ENCODE measurements around the gene ADCY1. TPM values are rescaled to one million over a fixed set of nuclear protein-coding genes. Genes with fewer than 3 reads are reported as not detected.

ADCY1 gene
- total and polyA plus RNA-seq, 4 donors, result 21.8 to 79.2 (median 72.3) TPM

- Histone ChIP-seq H3K27ac (ENCODE audit: low read depth, low read length) (no peak overlapping the region), H3K27me3 (ENCODE audit: control insufficient read depth, insufficient read depth, low read length) (no peaks in the 10 kb centered on the region), H3K9me3 (ENCODE audit: control insufficient read depth, insufficient read depth, low read length) (peaks cover 5% of the 10 kb centered on the region), H3K4me1 (ENCODE audit: control insufficient read depth, insufficient read depth, low read length) (no peaks in the 10 kb centered on the region), H3K4me3 (ENCODE audit: low read depth, low read length) (no peak overlapping the region), H3K36me3 (ENCODE audit: control insufficient read depth, insufficient read depth, low read length) (peaks cover 15% of the 10 kb centered on the region)
- 79% methylated on average over 9 of the region's 10 CpGs for WGBS (ENCODE audit: insufficient coverage)
- DNase-seq (ENCODE audit: low read depth in 4 of 6, low spot score in 6 of 6), result peak in 1 of 6 donors; percentile 40
Observed at GRCh38 chr7:45610019-45610418, 35.9 kb downstream of the ADCY1 start.

GRCh38 chr7:45610660-45611299 lies 36.6 kb downstream of the ADCY1 start:
- WGBS (ENCODE audit: insufficient coverage), result 74% methylated on average over 2 of the region's 3 CpGs

GRCh38 chr7:45617166-45617565 lies 43.0 kb downstream of the ADCY1 start:
- DNase-seq (ENCODE audit: low read depth in 4 of 6, low spot score in 6 of 6), result no peak
- 89% methylated on average over 3 of the region's 3 CpGs for WGBS (ENCODE audit: insufficient coverage)
- Histone ChIP-seq H3K27me3 (ENCODE audit: control insufficient read depth, insufficient read depth, low read length) (no peaks in the 10 kb centered on the region), H3K4me1 (ENCODE audit: control insufficient read depth, insufficient read depth, low read length) (no peaks in the 10 kb centered on the region), H3K27ac (ENCODE audit: low read depth, low read length) (no peak overlapping the region), H3K4me3 (ENCODE audit: low read depth, low read length) (no peak overlapping the region), H3K9me3 (ENCODE audit: control insufficient read depth, insufficient read depth, low read length) (peaks cover 4% of the 10 kb centered on the region), H3K36me3 (ENCODE audit: control insufficient read depth, insufficient read depth, low read length) (no peaks in the 10 kb centered on the region)

More at GRCh38 chr7:45610660-45611299, 36.6 kb downstream of the ADCY1 start:
- peaks cover 15% of the 10 kb centered on the region for H3K36me3 ChIP-seq (ENCODE audit: control insufficient read depth, insufficient read depth, low read length)
- H3K4me1 ChIP-seq (ENCODE audit: control insufficient read depth, insufficient read depth, low read length), result no peaks in the 10 kb centered on the region
- DNase-seq (ENCODE audit: low read depth in 4 of 6, low spot score in 6 of 6), result no peak
- H3K27ac ChIP-seq (ENCODE audit: low read depth, low read length), result no peak overlapping the region
- H3K9me3 ChIP-seq (ENCODE audit: control insufficient read depth, insufficient read depth, low read length), result peaks cover 5% of the 10 kb centered on the region
- H3K4me3 ChIP-seq (ENCODE audit: low read depth, low read length), result no peak overlapping the region
- H3K27me3 ChIP-seq (ENCODE audit: control insufficient read depth, insufficient read depth, low read length), result no peaks in the 10 kb centered on the region

GRCh38 chr7:45622058-45622457 lies 47.9 kb downstream of the ADCY1 start:
- H3K4me3 ChIP-seq (ENCODE audit: low read depth, low read length), result no peak overlapping the region
- DNase-seq (ENCODE audit: low read depth in 4 of 6, low spot score in 6 of 6), result no peak
- H3K27me3 ChIP-seq (ENCODE audit: control insufficient read depth, insufficient read depth, low read length), result no peaks in the 10 kb centered on the region
- no peak overlapping the region for H3K27ac ChIP-seq (ENCODE audit: low read depth, low read length)
- H3K36me3 ChIP-seq (ENCODE audit: control insufficient read depth, insufficient read depth, low read length), result peaks cover 2% of the 10 kb centered on the region
- peaks cover 3% of the 10 kb centered on the region for H3K4me1 ChIP-seq (ENCODE audit: control insufficient read depth, insufficient read depth, low read length)
- peaks cover 2% of the 10 kb centered on the region for H3K9me3 ChIP-seq (ENCODE audit: control insufficient read depth, insufficient read depth, low read length)
- 100% methylated on average over 3 of the region's 9 CpGs for WGBS (ENCODE audit: insufficient coverage)

- no peak overlapping the region for H3K4me3 ChIP-seq (ENCODE audit: low read depth, low read length)
- peaks cover 2% of the 10 kb centered on the region for H3K9me3 ChIP-seq (ENCODE audit: control insufficient read depth, insufficient read depth, low read length)
- WGBS (ENCODE audit: insufficient coverage), result 97% methylated on average over 7 of the region's 7 CpGs
- H3K27ac ChIP-seq (ENCODE audit: low read depth, low read length), result no peak overlapping the region
- H3K4me1 ChIP-seq (ENCODE audit: control insufficient read depth, insufficient read depth, low read length), result peaks cover 3% of the 10 kb centered on the region
- DNase-seq (ENCODE audit: low read depth in 4 of 6, low spot score in 6 of 6), result no peak
- peaks cover 2% of the 10 kb centered on the region for H3K36me3 ChIP-seq (ENCODE audit: control insufficient read depth, insufficient read depth, low read length)
- H3K27me3 ChIP-seq (ENCODE audit: control insufficient read depth, insufficient read depth, low read length), result no peaks in the 10 kb centered on the region
Observed at GRCh38 chr7:45623157-45623556, 49.0 kb downstream of the ADCY1 start.

DNA sequence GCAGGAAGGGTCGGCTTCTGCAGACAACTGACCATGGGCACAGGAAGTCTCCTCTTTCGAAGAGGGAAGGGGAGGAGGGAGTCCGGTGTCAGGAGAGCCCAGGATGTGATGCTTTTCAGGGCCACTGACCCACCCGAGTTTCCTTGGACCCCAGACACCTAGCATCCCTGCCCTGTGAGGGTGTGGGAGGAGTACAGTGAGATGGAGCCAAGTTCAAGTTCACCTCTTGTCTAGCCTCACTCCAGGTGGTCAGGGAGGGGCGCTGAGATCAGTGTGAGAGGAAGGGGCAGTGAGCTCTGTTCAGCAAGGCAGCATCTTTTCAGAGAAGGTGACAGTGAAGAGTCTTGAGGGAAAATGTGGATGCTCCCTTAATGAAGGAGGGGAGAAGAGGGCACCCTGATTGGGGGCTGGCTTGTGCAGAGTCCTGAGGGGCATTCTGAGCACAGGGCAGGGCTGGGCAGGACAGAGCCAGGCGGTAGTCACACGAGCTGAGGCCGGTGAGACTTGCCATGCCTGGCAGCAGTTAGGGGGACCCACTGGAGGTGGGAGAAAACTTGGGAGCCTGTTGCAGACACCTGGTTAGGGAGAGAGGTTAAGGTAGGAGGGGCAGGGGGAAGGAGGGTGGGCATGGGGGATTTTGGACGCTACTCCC lies 49.7 kb downstream of the ADCY1 start:
- 85% methylated on average over 8 of the region's 9 CpGs for WGBS (ENCODE audit: insufficient coverage)

DNA sequence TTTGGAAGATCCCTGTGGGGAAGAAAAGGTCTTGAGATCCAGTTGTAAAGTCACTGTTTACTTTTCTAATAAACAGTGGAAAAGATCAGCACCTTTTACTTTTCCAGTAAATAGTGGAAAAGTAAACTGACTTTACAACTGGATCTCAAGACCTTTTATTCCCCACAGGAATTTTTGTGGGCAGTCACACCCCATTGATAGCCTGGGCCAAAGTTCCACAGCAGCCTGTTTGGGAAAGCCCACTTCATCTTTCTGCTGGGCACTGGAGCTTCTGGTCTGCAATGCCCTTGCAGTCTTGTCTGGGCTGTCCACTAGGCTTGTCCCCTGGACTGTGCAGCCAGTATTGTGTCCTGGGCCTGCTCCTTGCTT lies 50.2 kb downstream of the ADCY1 start:
- Histone ChIP-seq H3K27ac (ENCODE audit: low read depth, low read length) (no peak overlapping the region), H3K4me3 (ENCODE audit: low read depth, low read length) (no peak overlapping the region), H3K9me3 (ENCODE audit: control insufficient read depth, insufficient read depth, low read length) (peaks cover 4% of the 10 kb centered on the region), H3K4me1 (ENCODE audit: control insufficient read depth, insufficient read depth, low read length) (peaks cover 3% of the 10 kb centered on the region), H3K36me3 (ENCODE audit: control insufficient read depth, insufficient read depth, low read length) (peaks cover 2% of the 10 kb centered on the region), H3K27me3 (ENCODE audit: control insufficient read depth, insufficient read depth, low read length) (no peaks in the 10 kb centered on the region)
- no peak for DNase-seq (ENCODE audit: low read depth in 4 of 6, low spot score in 6 of 6)

More for the DNA sequence above, 49.7 kb downstream of the ADCY1 start:
- Histone ChIP-seq H3K27ac (ENCODE audit: low read depth, low read length) (no peak overlapping the region), H3K4me3 (ENCODE audit: low read depth, low read length) (no peak overlapping the region), H3K4me1 (ENCODE audit: control insufficient read depth, insufficient read depth, low read length) (peaks cover 3% of the 10 kb centered on the region), H3K27me3 (ENCODE audit: control insufficient read depth, insufficient read depth, low read length) (no peaks in the 10 kb centered on the region), H3K36me3 (ENCODE audit: control insufficient read depth, insufficient read depth, low read length) (peaks cover 2% of the 10 kb centered on the region), H3K9me3 (ENCODE audit: control insufficient read depth, insufficient read depth, low read length) (peaks cover 2% of the 10 kb centered on the region)
- no peak for DNase-seq (ENCODE audit: low read depth in 4 of 6, low spot score in 6 of 6)

GRCh38 chr7:45625067-45625466 lies 50.9 kb downstream of the ADCY1 start:
- peaks cover 3% of the 10 kb centered on the region for H3K4me1 ChIP-seq (ENCODE audit: control insufficient read depth, insufficient read depth, low read length)

DNA sequence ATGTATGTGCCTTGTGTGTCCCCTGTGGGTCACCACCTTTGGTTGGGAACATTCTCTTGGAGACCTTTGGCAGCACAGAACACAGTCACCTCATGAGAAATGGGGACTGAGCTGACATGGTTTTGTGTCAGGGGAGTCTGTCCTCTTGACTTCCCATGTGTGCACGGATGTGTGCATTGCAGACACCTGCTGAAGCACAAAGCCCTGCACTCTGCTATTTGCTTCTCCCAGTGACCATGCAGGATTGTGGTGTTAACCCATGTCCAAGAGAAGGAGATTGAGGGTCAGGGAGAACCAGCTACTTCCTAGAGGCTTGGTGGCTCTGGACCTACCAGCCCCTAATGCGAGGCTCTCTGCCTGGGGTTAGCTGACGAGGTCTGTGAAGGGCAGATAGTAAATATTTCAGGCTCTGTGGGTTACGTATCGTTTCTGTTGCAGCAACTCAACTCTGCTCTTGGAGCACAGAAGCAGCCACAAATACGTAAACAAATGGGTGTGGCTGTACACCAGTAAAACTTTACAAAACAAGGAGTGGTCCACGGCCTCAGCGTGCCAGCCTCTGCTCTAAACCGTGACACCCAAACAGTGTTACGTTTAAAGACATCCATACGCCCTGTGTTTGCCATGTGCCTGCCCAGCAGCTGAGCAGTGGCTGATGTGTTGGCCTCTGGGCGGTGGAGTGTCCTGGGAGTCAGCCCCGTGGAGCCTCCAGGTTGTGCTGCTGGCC lies 51.7 kb downstream of the ADCY1 start:
- 80% methylated on average over 13 of the region's 13 CpGs for WGBS (ENCODE audit: insufficient coverage)
- H3K27ac ChIP-seq (ENCODE audit: low read depth, low read length), result no peak overlapping the region

More at GRCh38 chr7:45625067-45625466, 50.9 kb downstream of the ADCY1 start:
- no peaks in the 10 kb centered on the region for H3K27me3 ChIP-seq (ENCODE audit: control insufficient read depth, insufficient read depth, low read length)
- DNase-seq (ENCODE audit: low read depth in 4 of 6, low spot score in 6 of 6), result no peak
- H3K27ac ChIP-seq (ENCODE audit: low read depth, low read length), result no peak overlapping the region
- no peak overlapping the region for H3K4me3 ChIP-seq (ENCODE audit: low read depth, low read length)
- H3K36me3 ChIP-seq (ENCODE audit: control insufficient read depth, insufficient read depth, low read length), result peaks cover 2% of the 10 kb centered on the region
- peaks cover 7% of the 10 kb centered on the region for H3K9me3 ChIP-seq (ENCODE audit: control insufficient read depth, insufficient read depth, low read length)
- WGBS (ENCODE audit: insufficient coverage), result 96% methylated on average over 7 of the region's 7 CpGs

More for the DNA sequence above, 51.7 kb downstream of the ADCY1 start:
- Histone ChIP-seq H3K36me3 (ENCODE audit: control insufficient read depth, insufficient read depth, low read length) (peaks cover 2% of the 10 kb centered on the region), H3K4me1 (ENCODE audit: control insufficient read depth, insufficient read depth, low read length) (peaks cover 3% of the 10 kb centered on the region), H3K4me3 (ENCODE audit: low read depth, low read length) (no peak overlapping the region), H3K9me3 (ENCODE audit: control insufficient read depth, insufficient read depth, low read length) (peaks cover 5% of the 10 kb centered on the region), H3K27me3 (ENCODE audit: control insufficient read depth, insufficient read depth, low read length) (no peaks in the 10 kb centered on the region)
- no peak for DNase-seq (ENCODE audit: low read depth in 4 of 6, low spot score in 6 of 6)

All from spinal cord (tissue), 10 donors.